Measurements from ENCODE around the gene GVQW3.
A peak's percentile ranks its signal among the peaks of the same experiment; 100 is the strongest.
"Not testable (repeated sequence)": the region's sequence is repeated elsewhere in the genome, so short reads cannot be mapped to it uniquely, and the experiment has no call there.

Gene GVQW3

DNA sequence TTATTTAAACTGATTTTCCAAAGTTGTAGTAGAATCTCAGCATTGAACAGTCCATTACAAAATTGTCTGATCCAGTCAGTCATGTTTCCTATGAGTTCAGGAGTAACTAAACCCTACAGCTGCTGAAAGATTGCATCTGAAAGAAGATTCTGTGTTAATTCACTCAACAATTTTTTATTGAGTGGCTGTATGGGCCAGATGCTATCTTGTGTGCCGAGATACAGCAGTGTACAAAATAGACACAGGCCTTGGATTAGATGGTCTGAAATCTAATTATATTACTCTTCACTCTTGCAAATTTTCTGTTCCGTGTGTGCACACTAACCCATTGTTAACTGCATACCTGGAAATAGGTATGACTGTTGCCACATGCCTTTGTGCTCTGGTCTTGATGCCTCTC lies 7.3 kb downstream of the GVQW3 start:
- DNase-seq: no peak

DNA sequence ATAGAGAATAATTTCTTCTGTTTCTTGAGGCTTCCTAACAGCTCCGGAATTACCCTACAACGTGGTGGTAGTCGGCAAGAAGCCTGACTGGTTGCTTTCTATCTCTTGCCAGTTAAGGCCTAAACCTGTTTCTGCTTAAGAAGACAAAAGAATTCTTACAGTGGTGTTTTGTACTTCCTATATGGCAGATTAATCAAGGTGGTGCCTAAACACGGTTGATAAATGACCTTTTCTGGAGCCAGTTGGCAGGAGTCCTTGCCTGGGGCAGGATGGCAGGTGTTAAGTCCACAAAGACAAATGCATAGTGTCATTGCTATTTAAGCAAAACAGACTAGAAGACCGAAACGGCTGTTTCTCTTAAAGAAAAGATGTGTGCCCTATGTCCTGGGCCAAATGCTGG lies 9.9 kb downstream of the GVQW3 start:
- DNase-seq: no peak

DNA sequence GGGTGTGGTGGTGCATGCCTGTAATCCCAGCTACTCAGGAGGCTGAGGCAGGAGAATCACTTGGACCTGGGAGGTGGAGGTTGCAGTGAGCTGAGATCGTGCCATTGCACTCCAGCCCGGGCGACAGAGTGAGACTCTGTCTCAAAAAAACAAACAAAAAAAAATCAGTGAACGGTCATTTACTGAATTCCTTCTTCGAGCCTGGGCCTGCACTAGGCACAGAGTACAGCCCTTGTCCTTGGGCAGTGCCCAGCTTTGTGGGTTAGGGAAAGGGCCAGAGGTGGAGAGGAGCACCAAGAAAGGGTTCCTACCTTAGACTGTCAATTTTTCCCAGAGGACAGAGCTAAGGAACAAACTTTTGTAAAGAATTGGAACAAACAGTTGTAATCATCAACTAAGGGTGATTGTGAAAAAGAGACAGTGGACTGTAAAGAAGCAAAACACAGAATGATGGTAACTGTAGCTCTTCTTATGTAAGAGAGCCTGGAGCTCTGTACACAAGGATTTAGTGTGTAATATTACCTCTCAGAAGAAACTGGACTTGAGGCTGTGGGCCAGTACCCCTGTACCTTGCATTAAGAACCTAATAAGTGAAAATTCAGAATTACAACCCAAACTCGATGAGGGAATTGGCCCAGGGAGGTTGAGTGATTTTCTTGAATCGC lies 10.8 kb downstream of the GVQW3 start:
- DNase-seq: no peak

DNA sequence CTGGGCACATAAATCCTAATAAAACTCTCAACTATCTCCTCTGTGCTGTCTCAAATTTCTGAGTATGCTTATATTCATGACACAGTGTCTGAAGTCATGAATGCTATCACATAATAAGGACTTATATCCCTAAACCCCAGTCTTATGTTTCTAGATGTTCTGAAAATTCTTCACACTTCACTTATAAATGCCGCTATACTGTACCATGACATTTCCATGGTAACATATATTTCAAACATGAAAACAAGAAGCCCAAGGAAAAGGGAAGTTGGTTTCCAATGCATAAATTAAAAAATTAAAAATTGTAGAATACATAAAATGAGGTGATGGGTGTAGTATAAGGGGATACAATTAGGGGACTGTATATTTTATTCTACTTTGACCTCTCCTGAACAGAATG lies 11.7 kb downstream of the GVQW3 start:
- DNase-seq: no peak

DNA sequence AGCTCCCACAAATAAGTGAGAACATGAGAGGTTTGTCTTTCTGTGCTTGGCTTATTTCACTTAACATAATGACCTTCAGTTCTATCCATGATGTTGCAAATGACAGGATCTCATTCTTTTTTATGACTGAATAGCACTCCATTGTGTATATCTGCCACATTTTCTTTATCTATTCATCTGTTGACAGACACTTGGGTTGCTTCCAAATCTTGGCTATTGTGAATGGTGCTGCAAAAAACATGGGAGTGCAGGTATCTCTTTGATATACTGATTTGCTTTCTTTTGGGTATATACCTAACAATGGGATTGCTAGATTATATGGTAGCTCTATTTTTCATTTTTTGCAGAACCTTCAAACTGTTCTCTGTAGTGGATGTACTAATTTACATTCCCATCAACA lies 13.3 kb downstream of the GVQW3 start:
- DNase-seq: no peak

DNA sequence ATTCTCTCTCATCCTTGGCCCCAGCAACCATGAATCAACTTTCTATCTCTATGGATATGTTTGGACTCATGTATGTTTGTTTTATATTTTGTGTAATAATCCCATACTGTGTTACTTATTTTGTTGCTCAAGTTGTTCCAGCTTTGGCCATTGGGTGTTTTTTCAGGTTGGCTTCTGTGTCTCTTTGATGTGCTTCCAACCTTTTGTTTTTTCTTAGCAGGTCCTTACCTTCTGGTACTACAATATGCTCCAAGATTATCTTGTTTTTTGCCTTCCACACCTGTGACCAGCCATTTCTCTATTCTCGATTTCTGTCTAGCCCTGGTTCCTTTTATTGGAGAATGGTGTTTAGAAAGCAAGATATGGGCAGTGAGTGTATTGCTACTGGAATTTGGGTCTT lies 14.2 kb downstream of the GVQW3 start:
- DNase-seq: no peak

DNA sequence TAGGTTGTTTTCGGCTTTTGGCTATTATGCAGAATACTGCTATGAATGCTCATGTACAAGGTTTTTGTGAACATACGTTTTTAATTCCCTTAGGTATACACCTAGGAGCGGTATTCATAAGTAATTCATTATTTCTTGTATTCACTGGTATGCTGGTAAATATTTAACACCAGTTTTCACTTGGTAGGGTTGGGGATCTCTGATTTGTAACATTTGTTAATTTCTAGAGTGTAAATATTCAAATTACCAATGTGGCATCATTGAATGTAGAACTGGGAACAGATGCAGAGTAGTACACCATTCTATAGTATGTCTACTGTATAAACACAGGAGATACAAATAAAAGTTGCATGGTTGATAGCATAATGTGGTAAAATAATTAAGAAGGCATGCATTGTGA lies 16.3 kb downstream of the GVQW3 start:
- no peak for DNase-seq

DNA sequence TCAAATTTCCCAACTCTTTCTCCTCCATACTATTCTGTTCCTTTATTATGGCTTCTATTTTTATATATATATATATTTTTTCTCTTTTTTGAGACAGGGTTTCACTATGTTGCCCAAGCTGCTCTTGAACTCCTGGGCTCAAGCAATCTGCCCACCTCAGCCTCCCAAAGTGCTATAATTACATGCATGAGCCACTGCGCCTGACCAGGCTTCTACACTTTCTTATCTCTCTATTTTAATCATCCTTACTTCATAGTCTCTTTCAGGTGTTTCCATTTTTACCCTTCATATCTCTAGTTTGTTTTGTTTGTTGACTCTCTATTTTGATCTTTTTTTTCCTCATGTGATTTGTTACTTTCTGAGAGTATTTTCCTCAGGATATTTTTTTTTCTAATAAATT lies 19.8 kb downstream of the GVQW3 start:
- DNase-seq: no peak

DNA sequence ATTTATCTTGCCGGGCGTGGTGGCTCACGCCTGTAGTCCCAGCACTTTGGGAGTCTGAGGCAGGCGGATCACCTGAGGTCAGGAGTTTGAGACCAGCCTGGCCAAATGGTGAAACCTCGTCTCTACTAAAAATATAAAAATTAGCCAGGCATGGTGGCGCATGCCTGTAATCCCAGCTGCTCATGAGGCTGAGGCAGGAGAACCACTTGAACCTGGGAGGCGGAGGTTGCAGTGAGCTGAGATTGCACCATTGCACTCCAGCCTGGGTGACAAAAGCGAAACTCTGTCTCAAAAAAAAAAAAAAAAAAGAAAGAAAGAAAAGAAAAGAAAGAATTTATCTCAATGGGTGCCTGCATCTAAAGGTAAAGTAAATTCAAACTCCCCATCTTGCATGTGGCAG lies 20.4 kb downstream of the GVQW3 start:
- not testable (repeated sequence) for DNase-seq

DNA sequence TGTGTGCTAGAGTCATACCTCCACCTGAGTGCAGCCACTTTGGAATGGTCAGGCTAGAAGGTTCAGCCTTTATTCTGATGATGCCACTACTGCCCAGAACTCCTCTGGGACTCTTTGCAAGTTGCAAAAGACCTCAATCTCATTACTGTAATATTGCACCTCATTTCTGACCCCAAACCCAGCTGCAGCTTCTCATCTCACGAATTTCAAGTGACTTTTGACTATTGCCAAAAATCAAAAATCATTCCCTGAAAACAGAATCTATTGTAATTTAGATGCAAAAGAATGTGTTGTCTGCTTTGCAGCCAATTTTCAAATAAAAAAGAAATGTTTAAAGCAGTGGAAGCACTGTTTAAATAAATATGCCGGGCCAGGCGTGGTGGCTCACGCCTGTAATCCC lies 25.2 kb downstream of the GVQW3 start:
- DNase-seq: no peak

DNA sequence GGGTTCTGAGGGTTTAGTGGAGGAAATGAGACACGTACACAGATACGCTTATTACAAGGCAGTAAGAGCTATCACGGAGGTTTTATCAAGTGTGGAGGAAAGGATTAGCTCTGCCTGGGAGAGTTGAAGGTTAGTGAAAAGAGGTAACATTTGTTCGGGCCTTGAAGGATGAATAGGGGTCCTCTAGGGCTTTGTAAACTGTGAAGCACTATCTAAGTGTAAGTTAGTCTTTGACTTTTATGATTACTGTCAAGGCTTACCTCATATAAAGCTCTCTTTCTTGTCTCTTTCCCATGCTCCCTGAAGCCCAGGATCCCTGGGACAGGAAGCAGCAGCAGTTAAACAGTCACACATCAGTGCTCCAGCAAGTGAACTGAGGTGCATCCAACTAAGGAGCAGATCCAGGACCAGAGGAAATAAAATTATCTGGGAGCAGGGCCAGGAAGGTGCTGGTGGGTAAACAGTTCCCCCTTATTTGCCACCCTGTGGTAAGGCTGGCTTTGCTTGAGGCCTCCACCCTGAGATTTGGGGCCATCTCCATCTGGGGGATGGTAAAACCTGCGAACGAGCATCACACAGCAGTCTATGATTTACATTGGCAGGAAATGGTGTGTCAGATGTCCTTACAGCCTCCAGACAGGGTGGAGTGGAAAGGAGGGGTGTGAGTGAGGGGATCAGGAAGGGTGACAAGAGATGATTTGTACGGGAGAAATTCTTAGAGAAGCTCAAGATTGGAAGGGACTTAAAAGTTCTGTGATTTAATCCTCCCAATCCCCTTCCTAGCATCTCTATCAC lies 27.2 kb downstream of the GVQW3 start:
- DNase-seq: no peak

DNA sequence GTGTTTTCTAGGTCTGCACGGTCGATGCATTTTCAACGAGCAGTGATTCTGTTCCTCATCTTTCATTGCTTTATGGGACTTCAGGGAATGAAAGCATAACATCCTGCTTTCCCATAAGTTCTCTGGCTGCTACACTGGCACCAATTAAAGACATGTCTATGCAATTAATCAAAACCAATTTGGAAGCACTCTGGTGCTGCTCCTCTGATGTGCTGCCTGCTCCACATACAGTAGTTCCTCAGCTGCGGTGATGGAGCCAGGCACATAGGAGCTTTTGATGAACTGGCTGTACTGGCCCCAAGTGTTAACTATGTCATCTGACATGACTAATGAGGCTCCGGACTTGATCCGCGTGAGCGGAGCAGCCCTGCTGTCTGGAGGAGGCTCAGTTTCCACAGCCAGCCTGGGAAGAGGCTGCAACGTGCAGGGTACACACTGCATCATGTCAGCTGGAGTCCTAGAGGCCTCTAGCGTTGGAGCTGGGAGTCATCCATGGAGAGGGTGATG lies 29.8 kb downstream of the GVQW3 start:
- no peak for DNase-seq

DNA sequence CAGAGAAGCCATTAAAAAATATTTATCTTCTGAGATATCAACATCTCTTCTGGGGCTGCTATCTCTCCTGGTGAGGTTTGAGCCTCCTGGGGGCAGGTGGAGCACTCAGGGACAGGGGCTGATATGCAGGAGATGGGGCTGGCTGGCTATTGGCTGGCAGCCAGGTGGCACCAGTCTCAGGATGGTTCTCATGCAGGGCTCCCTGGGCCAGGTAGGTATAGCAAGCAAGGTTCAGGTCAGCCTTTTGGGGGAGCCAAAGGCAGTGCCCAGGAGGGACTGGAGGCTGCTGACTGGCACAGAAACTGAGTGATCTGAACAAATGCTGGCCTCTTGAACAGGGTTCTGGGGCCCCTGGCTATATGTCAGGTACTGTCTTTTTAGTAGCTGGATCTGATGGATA lies 34.0 kb downstream of the GVQW3 start:
- no peak for DNase-seq

DNA sequence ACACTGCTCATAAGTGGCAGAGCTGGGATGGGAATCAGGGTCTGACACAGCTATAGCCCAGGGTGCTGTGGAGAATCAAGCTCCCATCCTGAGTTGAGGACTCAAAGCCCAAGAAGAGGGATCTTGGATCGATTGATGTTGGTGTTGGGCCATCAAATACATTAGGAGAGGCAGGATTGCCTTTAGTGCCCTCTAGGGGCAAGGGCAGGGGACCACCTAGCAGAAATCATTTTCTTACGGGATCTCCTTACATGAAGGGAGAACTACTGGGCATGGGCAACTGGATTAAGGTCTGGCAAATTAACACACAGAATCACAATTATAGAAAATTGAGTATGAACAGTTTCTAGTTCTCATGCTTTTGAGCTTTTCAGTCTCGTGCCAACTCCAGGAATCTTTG lies 38.8 kb downstream of the GVQW3 start:
- DNase-seq: no peak

DNA sequence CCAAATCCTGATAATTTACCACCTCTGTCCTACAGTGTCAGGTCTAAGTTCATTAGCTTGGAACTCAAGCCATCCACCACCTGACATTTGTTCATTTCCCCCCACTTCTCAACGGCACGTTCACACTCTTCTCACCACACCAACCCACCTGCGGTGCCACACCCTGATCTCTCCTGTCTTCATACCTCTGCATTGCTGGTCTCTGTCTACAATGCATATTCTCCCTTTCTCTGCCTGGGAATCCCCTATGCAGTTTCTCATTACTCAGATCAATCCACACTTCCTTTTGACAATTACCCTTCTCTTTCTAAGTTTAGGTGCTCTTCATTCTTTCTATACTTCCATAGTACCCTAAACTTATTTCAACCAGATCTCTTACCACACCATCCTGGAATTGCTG lies 43.3 kb downstream of the GVQW3 start:
- DNase-seq: no peak

DNA sequence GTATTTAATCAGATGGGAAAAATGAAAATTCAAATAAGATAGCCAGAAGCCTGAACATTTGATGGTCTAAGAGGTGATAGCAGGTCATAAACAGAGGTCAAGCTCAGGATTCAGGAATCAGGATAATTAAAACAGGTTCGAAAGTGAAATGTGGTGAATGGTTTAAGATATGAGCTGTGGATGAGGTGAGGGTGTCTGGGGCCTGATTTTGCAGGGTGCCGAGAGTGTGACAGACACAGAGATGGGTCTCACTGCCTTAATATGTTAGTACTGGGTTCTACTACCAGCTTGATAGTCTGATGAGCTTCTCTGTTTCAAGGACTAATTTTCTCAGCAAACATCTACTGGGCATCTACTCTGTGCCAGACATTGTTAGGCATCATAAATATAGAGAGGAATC lies 43.8 kb downstream of the GVQW3 start:
- no peak for DNase-seq

DNA sequence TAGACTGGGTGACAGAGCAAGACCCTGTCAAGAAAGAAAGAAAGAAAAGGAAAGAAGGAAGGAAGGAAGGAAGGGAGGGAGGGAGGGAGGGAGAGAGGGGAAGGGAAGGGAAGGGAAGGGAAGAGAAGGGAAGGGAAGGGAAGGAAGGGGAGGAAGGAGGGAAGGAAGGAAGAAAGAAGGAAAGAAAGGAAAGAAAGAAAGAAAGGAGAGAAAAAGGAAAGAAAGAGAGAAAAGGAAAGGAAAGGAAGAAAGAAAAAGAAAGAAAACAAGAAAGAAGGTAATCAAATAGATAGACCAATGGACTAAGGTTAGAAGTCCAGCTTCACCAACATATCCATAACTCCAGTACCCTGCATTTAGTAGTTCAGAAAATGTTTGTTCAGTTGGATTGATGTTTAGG lies 45.5 kb downstream of the GVQW3 start:
- no peak for DNase-seq

DNA sequence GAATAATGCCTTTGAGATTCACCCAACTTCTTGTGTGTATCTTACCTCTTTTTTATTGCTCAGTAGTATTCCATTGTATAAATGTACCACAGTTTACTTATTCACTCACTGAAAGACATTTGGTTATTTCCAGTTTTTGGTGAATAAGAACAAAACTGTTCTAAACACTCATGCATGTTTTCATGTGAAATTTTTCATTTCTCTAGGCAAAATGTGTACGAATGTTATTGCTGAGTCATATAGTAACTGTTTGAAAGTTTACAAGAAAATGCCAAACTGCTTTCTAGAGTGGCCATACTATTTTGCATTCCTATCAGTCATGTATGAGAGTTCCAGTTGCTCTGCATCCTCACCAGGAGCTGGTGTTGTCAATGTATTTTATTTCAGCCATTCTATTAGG lies 54.9 kb downstream of the GVQW3 start:
- DNase-seq: no peak

DNA sequence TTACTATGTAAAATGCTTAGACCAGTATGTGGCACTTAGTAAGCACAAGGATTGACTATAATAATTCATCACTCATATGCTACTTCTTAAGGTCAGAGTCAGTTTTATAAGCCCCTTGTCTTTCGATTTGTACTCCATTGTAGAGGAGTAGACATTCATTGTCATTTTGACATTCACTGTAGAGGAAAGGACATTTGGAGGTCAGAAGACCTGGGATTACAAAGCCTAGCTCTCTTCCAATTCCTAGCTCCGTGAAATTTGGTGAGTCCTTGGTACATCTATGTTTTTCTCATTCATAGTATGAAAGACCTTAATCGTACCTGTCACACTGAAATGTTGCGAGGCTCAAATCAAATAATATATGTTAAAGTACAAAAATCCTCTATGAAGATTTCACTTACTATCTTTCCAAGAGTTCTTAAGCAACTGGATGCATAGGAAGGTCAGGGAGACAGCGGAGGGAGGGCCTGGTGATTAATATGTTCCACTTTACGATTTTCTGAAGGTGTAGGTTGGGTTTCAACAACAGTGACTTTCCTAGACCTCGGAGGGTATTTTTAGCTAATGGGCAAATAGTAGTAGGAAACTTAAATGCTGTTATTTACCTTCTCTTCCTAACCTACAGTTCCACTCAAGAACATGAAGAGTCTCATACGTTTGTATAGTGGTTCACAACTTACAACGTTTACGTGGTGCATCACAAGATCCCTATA lies 62.3 kb downstream of the GVQW3 start:
- no peak for DNase-seq

DNA sequence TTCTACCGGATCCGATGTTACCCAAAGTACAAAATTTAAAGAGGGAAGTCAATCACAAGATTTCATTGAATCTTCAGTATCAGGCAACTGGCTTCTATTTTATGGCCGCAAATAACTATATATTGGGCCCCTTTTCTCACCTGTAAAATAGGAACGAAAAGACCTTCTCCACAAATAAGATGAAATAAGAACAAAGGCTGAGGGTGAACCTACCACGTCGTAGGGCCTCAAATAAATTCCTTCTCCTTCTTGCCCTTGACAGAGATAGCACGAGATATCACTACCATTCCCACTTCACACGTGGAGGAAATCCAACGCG lies 62.9 kb downstream of the GVQW3 start:
- DNase-seq: no peak

DNA sequence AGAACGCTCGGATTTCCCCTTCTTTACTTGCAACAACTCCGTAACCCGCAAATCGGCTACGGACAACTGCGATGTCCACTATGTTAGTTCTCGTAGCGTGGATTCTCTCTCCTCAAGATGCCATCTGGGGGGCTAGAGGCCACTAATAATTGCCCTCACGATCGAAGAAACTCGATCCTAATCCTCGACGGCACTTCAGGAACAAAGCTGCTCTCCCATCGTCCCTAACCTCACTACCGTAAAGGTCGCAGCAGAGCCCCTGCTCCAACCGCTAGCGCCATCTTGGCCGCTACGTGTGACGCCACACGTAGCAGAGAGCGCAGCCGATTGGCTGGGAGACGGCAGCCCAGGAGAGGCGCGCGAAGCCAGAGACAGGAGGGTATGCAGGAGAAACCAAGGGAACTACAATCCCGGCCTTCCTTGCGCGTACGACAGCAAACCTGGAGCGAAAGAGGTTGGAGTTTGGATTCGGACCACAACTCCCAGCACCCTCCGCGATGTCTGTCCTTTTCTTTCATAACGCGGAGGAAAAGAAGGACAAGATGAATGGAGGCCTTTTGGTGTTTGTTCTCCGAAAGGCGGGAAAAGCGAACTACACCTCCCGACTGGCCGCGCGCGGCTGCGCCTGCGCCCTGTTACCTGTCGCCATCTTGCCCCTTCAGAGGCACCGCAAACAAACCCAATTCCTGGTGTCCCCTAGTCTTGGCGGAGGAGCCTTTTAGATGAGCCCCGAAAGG lies 63.4 kb downstream of the GVQW3 start, which contains the start of gene EMSY:
TSS of gene EMSY (plus strand) at position 635 of the 737 bp plus-strand sequence. CDS start 1,921 bp downstream, outside the sequence.
- peak; percentile 99 for DNase-seq

DNA sequence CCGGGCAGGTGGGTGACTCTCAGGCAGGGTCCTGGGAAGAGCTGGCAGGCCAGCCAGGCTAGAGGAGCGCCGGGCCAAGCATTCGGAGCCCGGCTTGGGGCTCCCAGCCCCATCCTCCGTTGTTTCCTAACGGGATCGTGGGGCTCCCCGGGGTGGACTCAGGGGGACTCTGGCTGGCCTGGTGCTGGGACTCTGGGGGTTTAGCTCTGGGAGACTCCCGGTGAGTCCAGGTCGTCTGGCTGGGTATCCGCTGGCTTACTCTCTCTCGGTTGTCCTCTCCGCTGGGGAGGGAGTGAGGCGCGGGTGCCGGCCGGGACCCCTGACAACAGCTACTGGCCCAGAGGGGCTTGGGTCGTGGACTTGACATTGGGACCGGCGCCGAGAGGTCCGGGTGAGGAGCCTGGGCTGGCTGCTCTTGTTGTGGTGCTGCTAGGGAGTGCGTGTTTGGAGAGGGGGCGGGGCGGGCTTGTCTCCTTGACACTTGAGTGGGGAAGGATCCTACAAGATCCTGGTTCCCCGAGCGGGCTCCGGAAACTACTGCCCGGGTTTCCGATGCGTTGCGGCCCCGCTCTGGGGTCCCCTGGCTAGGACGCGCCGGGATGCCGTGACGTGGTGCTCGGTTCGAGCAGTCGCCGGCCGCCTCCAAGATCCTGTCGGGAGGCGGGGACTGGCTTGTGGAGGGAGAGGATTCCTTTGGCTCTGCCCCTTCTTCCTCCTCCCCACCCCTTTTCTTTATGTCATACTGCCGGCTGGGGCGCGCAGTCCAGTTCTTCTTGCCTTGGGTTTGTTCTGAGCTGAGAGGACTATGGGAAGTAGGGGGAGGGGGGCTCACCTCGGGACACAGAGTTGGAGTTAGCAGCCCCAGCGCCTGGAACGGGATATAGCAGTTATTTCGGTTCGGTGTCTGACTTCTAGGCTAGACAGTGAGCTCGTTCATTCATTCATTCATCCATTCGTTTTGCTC lies 64.3 kb downstream of the GVQW3 start:
- DNase-seq: peak; percentile 81

Measured in NCI-H226 (cell line).